Muscle of leg (tissue), 11 donors: ENCODE data around the gene PRKAR2A. TPM values are rescaled to one million over a fixed set of nuclear protein-coding genes. Genes with fewer than 3 reads are reported as not detected.

Experiments used
- DNase-seq: peaks from one replicate; pipeline ENCODE4 v3.0.0; 2013
- H3K27ac ChIP-seq: one replicate; pipeline ENCODE4 v1.5.1; 2013; ENCODE audit warnings: mild to moderate bottlenecking, low read length, control low read depth
- H3K27me3 ChIP-seq: one replicate; pipeline ENCODE4 v1.6.1; 2013; ENCODE audit warnings: low read length; ENCODE audit not compliant: control insufficient read depth, insufficient read depth
- H3K36me3 ChIP-seq: one replicate; pipeline ENCODE4 v1.6.1; 2013; ENCODE audit warnings: low read length; ENCODE audit not compliant: control insufficient read depth, insufficient read depth
- H3K4me1 ChIP-seq: one replicate; pipeline ENCODE4 v1.6.1; 2013; ENCODE audit warnings: low read length; ENCODE audit not compliant: control insufficient read depth, insufficient read depth
- H3K4me3 ChIP-seq: one replicate; pipeline ENCODE4 v1.5.1; 2013; ENCODE audit warnings: low read length, control low read depth
- H3K9me3 ChIP-seq: replicated peaks from 2 replicates; pipeline ENCODE4 v1.6.1; 2013; ENCODE audit warnings: low read depth, low read length; ENCODE audit not compliant: control insufficient read depth
- WGBS: methylation state at CpG from one replicate; pipeline ENCODE4 v1.1.5; 2013; ENCODE audit warnings: missing lambda C conversion rate; ENCODE audit not compliant: insufficient coverage; 5-methylcytosine and 5-hydroxymethylcytosine counted together
- polyA plus RNA-seq, 8 donors: library from polyadenylated mRNA; unstranded; fragments of 120-200 nt; gene quantifications; one replicate each; pipeline versions ENCODE4 v1.2.1 to v1.2.3, GENCODE V29; 2013; ENCODE audit warnings: inconsistent platforms in 1 of 8, low replicate concordance in 1 of 8; ENCODE audit not compliant: insufficient read length in 8 of 8, insufficient read depth in 1 of 8
- total RNA-seq: library from RNA; stranded (reverse); fragments of 120-200 nt; gene quantifications from one replicate; pipeline ENCODE4 v1.2.4, GENCODE V29; 2013

PRKAR2A gene
- total and polyA plus RNA-seq, 9 donors = 23.3 to 41.1 (median 35.5) TPM

DNA sequence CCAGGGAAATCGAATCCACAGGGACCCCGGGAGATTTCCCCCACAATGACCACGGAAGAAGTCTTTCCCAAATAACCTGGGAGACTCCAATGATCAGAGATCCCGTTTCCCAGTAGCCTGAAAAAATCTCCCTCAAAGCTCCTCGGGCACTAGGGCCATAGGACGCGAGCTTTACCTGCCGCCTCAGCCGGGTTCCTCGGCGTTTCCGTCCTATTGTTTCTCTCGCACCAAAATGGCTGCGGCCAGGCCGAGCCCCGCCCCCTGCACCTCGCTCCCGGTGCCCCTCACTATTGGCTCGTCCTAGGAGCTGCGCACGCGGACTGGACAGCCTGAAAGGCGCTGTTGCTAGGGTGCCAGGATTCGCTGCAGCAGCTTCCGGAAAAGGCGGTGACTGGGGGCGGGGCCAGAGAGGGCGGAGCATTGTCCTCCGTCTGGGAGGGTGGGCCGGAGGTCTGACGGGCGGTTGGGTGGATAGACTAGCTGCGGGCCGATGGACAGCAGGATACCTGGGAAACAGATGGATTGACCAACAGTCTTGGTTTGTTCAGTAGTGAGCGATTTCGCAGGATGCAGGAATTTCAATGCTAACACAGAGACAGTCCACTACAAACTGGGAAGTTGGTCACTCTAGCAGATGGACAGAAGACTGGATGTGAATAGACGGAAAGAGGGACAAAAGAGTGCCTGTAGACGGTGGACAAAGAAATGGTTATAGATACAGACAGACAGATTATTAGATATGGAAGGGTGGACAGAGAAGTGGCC lies 130.5 kb downstream of the PRKAR2A start, which contains the start of gene IP6K2:
TSS of gene IP6K2 (minus strand) at position 240 of the 765 bp plus-strand sequence. CDS start 21,930 bp downstream, outside the sequence.
- Histone ChIP-seq H3K36me3 (peaks cover 17% of the 10 kb centered on the region), H3K4me1 (peaks cover 8% of the 10 kb centered on the region)

GRCh38 chr3:48716508-48716981 lies 131.1 kb downstream of the PRKAR2A start:
- 0% methylated on average over 8 of the region's 16 CpGs for WGBS

More for the DNA sequence above, 130.5 kb downstream of the PRKAR2A start, which contains the start of gene IP6K2:
- 3% methylated on average over 36 of the region's 38 CpGs for WGBS
- H3K27ac ChIP-seq = peak within 1 kb of the TSS; percentile 95
- H3K9me3 ChIP-seq = no peaks in the 10 kb centered on the region
- no peaks in the 10 kb centered on the region for H3K27me3 ChIP-seq
- DNase-seq = peak; percentile 99
- peak within 1 kb of the TSS; percentile 94 for H3K4me3 ChIP-seq

DNA sequence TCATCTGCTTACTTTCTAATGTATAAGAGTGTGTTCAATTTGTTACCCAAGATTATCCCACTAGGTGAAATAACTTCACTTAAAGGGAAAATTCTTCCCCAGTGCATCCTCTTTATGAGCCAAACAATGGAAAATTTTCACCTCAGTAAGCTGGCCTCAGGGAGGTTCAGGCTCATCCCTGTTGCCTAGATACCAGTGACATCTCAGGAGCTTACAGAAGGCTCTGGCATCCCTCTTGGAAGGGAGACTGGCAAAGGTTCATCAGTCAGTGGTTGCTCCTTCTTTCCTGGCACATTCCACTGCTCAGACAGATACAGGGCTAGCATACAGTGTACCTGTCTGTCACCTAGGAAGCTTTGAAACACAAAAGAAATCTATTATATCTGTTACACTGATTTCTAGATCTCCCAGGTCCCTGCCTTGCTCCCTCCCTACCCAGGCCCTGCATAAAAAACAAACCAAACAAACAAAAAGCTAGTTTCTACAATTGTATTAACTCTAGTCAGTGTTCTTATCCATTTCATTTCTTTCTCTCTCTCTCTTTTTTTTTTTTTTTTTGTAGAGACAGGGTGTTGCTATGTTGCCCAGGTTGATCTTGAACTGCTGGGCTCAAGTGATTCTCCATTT lies 132.4 kb downstream of the PRKAR2A start:
- DNase-seq = peak; percentile 39
- Histone ChIP-seq H3K4me3 (peak overlapping the region; percentile 94), H3K27ac (no peak overlapping the region), H3K36me3 (peaks cover 30% of the 10 kb centered on the region), H3K9me3 (no peaks in the 10 kb centered on the region), H3K27me3 (no peaks in the 10 kb centered on the region), H3K4me1 (peaks cover 10% of the 10 kb centered on the region)

More at GRCh38 chr3:48716508-48716981, 131.1 kb downstream of the PRKAR2A start:
- H3K4me1 ChIP-seq = peaks cover 10% of the 10 kb centered on the region
- H3K36me3 ChIP-seq = peaks cover 22% of the 10 kb centered on the region
- H3K9me3 ChIP-seq = no peaks in the 10 kb centered on the region
- H3K27ac ChIP-seq = peak overlapping the region; percentile 95
- peak overlapping the region; percentile 94 for H3K4me3 ChIP-seq
- H3K27me3 ChIP-seq = no peaks in the 10 kb centered on the region
- peak; percentile 55 for DNase-seq

GRCh38 chr3:48711727-48712126 lies 135.9 kb downstream of the PRKAR2A start:
- no peak for DNase-seq
- no peaks in the 10 kb centered on the region for H3K9me3 ChIP-seq
- peaks cover 53% of the 10 kb centered on the region for H3K36me3 ChIP-seq

DNA sequence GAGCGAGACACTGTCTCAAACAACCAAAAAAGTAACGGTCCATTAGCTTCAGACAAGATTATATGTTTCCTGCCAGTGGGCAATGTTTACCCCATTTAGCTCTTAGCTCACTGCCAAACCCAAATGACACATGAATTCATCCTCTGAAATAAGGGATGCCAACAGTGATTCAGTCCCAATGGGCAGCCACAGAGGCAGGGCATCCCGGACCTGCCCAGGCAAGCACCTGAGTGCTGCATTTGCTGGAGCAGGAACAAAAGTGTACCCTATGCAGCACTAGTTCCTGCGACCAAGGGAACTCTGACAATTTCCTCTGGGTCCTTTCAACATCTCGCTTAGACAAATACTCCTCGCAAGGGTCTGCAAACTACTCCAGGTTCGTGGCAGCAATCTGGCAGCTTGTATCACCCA lies 138.6 kb downstream of the PRKAR2A start:
- 75% methylated on average over 6 of the region's 7 CpGs for WGBS
- DNase-seq = no peak
- no peaks in the 10 kb centered on the region for H3K27me3 ChIP-seq
- H3K4me1 ChIP-seq = peaks cover 5% of the 10 kb centered on the region
- no peaks in the 10 kb centered on the region for H3K9me3 ChIP-seq
- H3K4me3 ChIP-seq = no peak overlapping the region
- no peak overlapping the region for H3K27ac ChIP-seq
- H3K36me3 ChIP-seq = peaks cover 63% of the 10 kb centered on the region

More at GRCh38 chr3:48711727-48712126, 135.9 kb downstream of the PRKAR2A start:
- no peak overlapping the region for H3K27ac ChIP-seq
- no peak overlapping the region for H3K4me3 ChIP-seq
- no CpG with 5 or more reads among the region's 2 CpGs for WGBS
- H3K4me1 ChIP-seq = peaks cover 10% of the 10 kb centered on the region
- no peaks in the 10 kb centered on the region for H3K27me3 ChIP-seq

- peaks cover 5% of the 10 kb centered on the region for H3K4me1 ChIP-seq
- 25% methylated on average over 2 of the region's 2 CpGs for WGBS
- H3K36me3 ChIP-seq = peaks cover 63% of the 10 kb centered on the region
- no peak overlapping the region for H3K27ac ChIP-seq
- H3K27me3 ChIP-seq = no peaks in the 10 kb centered on the region
- no peaks in the 10 kb centered on the region for H3K9me3 ChIP-seq
- no peak overlapping the region for H3K4me3 ChIP-seq
- no peak for DNase-seq
Observed at GRCh38 chr3:48708481-48708889, 139.2 kb downstream of the PRKAR2A start.

DNA sequence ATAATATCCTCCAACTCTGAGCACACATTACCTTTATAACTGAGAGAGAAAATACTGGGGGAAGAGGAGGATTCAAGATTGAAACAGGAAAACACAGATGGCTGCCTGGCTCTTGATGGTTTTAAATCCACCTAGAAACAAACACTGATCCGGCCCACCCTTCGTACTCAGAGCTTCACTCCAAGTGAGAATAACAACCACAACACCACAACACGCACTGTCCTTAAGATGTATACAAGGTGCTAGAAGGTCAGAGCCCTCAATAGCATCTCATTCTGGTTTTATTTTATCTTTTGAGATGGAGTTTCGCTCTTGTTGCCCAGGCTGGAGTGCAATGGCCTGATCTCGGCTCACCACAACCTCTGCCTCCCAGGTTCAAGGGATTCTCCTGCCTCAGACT lies 140.5 kb downstream of the PRKAR2A start:
- WGBS = no CpG with 5 or more reads among the region's 5 CpGs
- H3K4me3 ChIP-seq = no peak overlapping the region
- no peak overlapping the region for H3K27ac ChIP-seq
- H3K9me3 ChIP-seq = no peaks in the 10 kb centered on the region
- peaks cover 2% of the 10 kb centered on the region for H3K4me1 ChIP-seq
- no peak for DNase-seq
- no peaks in the 10 kb centered on the region for H3K27me3 ChIP-seq
- H3K36me3 ChIP-seq = peaks cover 61% of the 10 kb centered on the region

DNA sequence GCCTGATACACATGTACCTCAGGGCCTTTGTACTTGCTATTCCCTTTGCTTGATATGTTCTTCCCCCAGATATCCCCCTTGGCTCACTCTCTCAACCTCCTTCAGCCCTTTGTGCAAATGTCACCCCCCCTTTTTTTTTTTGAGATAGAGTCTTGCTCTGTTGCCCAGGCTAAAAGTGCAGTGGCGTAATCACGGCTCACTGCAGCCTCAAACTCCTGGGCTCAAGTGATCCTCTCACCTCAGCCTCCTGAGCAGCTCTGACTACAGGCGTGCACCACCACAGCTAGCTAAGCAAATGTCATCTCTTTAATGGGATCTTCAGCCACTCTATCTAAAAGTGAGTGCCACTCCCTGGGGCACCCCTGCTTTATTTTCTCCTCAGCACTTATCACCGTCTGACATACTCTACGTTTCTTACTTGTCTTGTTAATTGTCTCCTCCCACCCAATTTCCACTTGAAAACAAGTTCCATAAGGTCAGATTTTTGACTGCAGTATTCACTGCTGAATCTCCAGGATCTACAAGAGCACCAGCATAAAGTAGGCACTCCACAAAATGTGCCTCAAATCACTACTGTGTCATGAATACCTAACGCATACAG lies 145.3 kb downstream of the PRKAR2A start:
- H3K4me3 ChIP-seq = no peak overlapping the region
- H3K27ac ChIP-seq = no peak overlapping the region
- 94% methylated on average over 5 of the region's 6 CpGs for WGBS
- peaks cover 47% of the 10 kb centered on the region for H3K36me3 ChIP-seq
- no peaks in the 10 kb centered on the region for H3K4me1 ChIP-seq
- H3K27me3 ChIP-seq = no peaks in the 10 kb centered on the region
- no peaks in the 10 kb centered on the region for H3K9me3 ChIP-seq
- DNase-seq = no peak

GRCh38 chr3:48700731-48701405 lies 146.8 kb downstream of the PRKAR2A start:
- H3K27ac ChIP-seq = no peak overlapping the region
- no peak for DNase-seq
- WGBS = no CpG with 5 or more reads among the region's 11 CpGs
- no peaks in the 10 kb centered on the region for H3K27me3 ChIP-seq
- peaks cover 40% of the 10 kb centered on the region for H3K36me3 ChIP-seq
- no peak overlapping the region for H3K4me3 ChIP-seq
- H3K4me1 ChIP-seq = no peaks in the 10 kb centered on the region
- no peaks in the 10 kb centered on the region for H3K9me3 ChIP-seq
